Measurements from ENCODE around the gene IGFL1. TPM values are rescaled to one million over a fixed set of nuclear protein-coding genes. Genes with fewer than 3 reads are reported as not detected.
"Not testable (repeated sequence)": the region's sequence is repeated elsewhere in the genome, so short reads cannot be mapped to it uniquely, and the experiment has no call there.

Gene IGFL1
- total and polyA plus RNA-seq, 2 donors (not counting 1 experiment from before 2014, with no cell fraction given) = 0.15 TPM; not detected in 1

GRCh38 chr19:46240693-46241092 is 11.2 kb downstream of the IGFL1 start:
- Histone ChIP-seq H3K4me1 (ENCODE audit: control insufficient read depth in 2 of 2, insufficient read depth in 2 of 2, low read length in 2 of 2) (no peaks in the 10 kb centered on the region), H2AFZ (ENCODE audit: insufficient read depth, low read depth, low read length, poor library complexity, severe bottlenecking) (no peak overlapping the region), H4K20me1 (ENCODE audit: control insufficient read depth, insufficient read depth, low read length, poor library complexity, severe bottlenecking) (no peaks in the 10 kb centered on the region), H3K79me2 (ENCODE audit: control insufficient read depth, insufficient read depth, low read length) (no peaks in the 10 kb centered on the region), H3K36me3 (replicated peaks in 1 of 2; ENCODE audit: control extremely low read depth in 1 of 2, control insufficient read depth in 1 of 2, extremely low read depth in 1 of 2, insufficient read depth in 2 of 2, low read length in 1 of 2) (no peaks in the 10 kb centered on the region), H3K9ac (ENCODE audit: low read length) (no peak overlapping the region), H3K4me3 (ENCODE audit: control extremely low read depth in 1 of 5, extremely low read depth in 1 of 5, insufficient read depth in 1 of 5, low read depth in 2 of 5, low read length in 4 of 5) (no peak overlapping the region), H3K4me2 (replicated peaks; ENCODE audit: low read depth, low read length, poor library complexity, severe bottlenecking) (no peak overlapping the region), H3K27ac (ENCODE audit: low read length in 2 of 2) (no peak overlapping the region), H3K27me3 (replicated peaks in 1 of 4; ENCODE audit: control extremely low read depth in 1 of 4, control insufficient read depth in 3 of 4, insufficient read depth in 4 of 4, low read length in 3 of 4) (peaks cover 0 to 10% (median 5%) of the 10 kb centered on the region in 4 experiments), H3K9me3 (ENCODE audit: control extremely low read depth in 1 of 3, control insufficient read depth in 2 of 3, insufficient read depth in 1 of 3, low read length in 2 of 3) (no peaks in the 10 kb centered on the region)
- CTCF ChIA-PET = interaction anchor here (1.4 kb wide), 1 partner anchor 25 kb away, joined by 4 read pairs; no protein-coding TSS in a partner anchor
- POLR2A ChIA-PET = no interaction called here
- no peak for ATAC-seq (ENCODE audit: low read depth)
- 87% methylated on average over 3 of the region's 4 CpGs for WGBS (ENCODE audit: insufficient coverage)
- no peak for DNase-seq
- Mint-ChIP-seq H3K27ac (no peak overlapping the region), H3K4me1 (no peaks in the 10 kb centered on the region), H3K9me3 (ENCODE audit: insufficient read depth) (no peaks in the 10 kb centered on the region), H3K4me3 (no peak overlapping the region), H3K27me3 (peaks cover 69% of the 10 kb centered on the region)
- intact Hi-C loops (cut with micrococcal nuclease) = no loop called here
- TF ChIP-seq CTCF (IDR thresholded peaks at IDR 0.05) (no peak), EZH2 (IDR thresholded peaks at IDR 0.05; ENCODE audit: borderline replicate concordance, insufficient read depth, low read depth, low read length, poor library complexity, severe bottlenecking) (no peak)

- Histone ChIP-seq H3K27me3 (replicated peaks in 1 of 4; ENCODE audit: control extremely low read depth in 1 of 4, control insufficient read depth in 3 of 4, insufficient read depth in 4 of 4, low read length in 3 of 4) (peaks cover 0 to 12% (median 5%) of the 10 kb centered on the region in 4 experiments), H4K20me1 (ENCODE audit: control insufficient read depth, insufficient read depth, low read length, poor library complexity, severe bottlenecking) (no peaks in the 10 kb centered on the region), H3K36me3 (replicated peaks in 1 of 2; ENCODE audit: control extremely low read depth in 1 of 2, control insufficient read depth in 1 of 2, extremely low read depth in 1 of 2, insufficient read depth in 2 of 2, low read length in 1 of 2) (no peaks in the 10 kb centered on the region), H3K4me1 (ENCODE audit: control insufficient read depth in 2 of 2, insufficient read depth in 2 of 2, low read length in 2 of 2) (no peaks in the 10 kb centered on the region), H3K4me3 (ENCODE audit: control extremely low read depth in 1 of 5, extremely low read depth in 1 of 5, insufficient read depth in 1 of 5, low read depth in 2 of 5, low read length in 4 of 5) (no peak overlapping the region), H3K9ac (ENCODE audit: low read length) (no peak overlapping the region), H2AFZ (ENCODE audit: insufficient read depth, low read depth, low read length, poor library complexity, severe bottlenecking) (no peak overlapping the region), H3K4me2 (replicated peaks; ENCODE audit: low read depth, low read length, poor library complexity, severe bottlenecking) (no peak overlapping the region), H3K27ac (ENCODE audit: low read length in 2 of 2) (no peak overlapping the region), H3K9me3 (ENCODE audit: control extremely low read depth in 1 of 3, control insufficient read depth in 2 of 3, insufficient read depth in 1 of 3, low read length in 2 of 3) (no peaks in the 10 kb centered on the region), H3K79me2 (ENCODE audit: control insufficient read depth, insufficient read depth, low read length) (no peaks in the 10 kb centered on the region)
- no peaks in the 10 kb centered on the region for H3K4me1 Mint-ChIP-seq
- no peak for DNase-seq
- intact Hi-C loops (cut with micrococcal nuclease) = no loop called here
- POLR2A ChIA-PET = no interaction called here
- no peak overlapping the region for H3K4me3 Mint-ChIP-seq
- 20% methylated on average over 1 of the region's 2 CpGs for WGBS (ENCODE audit: insufficient coverage)
- CTCF ChIA-PET = interaction anchor here (1.4 kb wide), 1 partner anchor 24 kb away, joined by 4 read pairs; no protein-coding TSS in a partner anchor
- no peak overlapping the region for H3K27ac Mint-ChIP-seq
- no peak for ATAC-seq (ENCODE audit: low read depth)
- TF ChIP-seq EZH2 (IDR thresholded peaks at IDR 0.05; ENCODE audit: borderline replicate concordance, insufficient read depth, low read depth, low read length, poor library complexity, severe bottlenecking) (no peak), CTCF (IDR thresholded peaks at IDR 0.05) (no peak)
- H3K9me3 Mint-ChIP-seq (ENCODE audit: insufficient read depth) = no peaks in the 10 kb centered on the region
- peaks cover 70% of the 10 kb centered on the region for H3K27me3 Mint-ChIP-seq
These were observed 12.1 kb downstream of the IGFL1 start for GRCh38 chr19:46241626-46242025.

GRCh38 chr19:46243081-46243654 is 13.6 kb downstream of the IGFL1 start:
- POLR2A ChIA-PET; H3K4me3 Mint-ChIP-seq; H2AFZ ChIP-seq (ENCODE audit: insufficient read depth, low read depth, low read length, poor library complexity, severe bottlenecking); DNase-seq; intact Hi-C loops (cut with micrococcal nuclease); H3K9me3 Mint-ChIP-seq (ENCODE audit: insufficient read depth); H3K27ac ChIP-seq (ENCODE audit: low read length in 2 of 2); H3K9ac ChIP-seq (ENCODE audit: low read length); H3K4me3 ChIP-seq (ENCODE audit: control extremely low read depth in 1 of 5, extremely low read depth in 1 of 5, insufficient read depth in 1 of 5, low read depth in 2 of 5, low read length in 4 of 5); H3K79me2 ChIP-seq (ENCODE audit: control insufficient read depth, insufficient read depth, low read length); H3K36me3 ChIP-seq (replicated peaks in 1 of 2; ENCODE audit: control extremely low read depth in 1 of 2, control insufficient read depth in 1 of 2, extremely low read depth in 1 of 2, insufficient read depth in 2 of 2, low read length in 1 of 2); ATAC-seq (ENCODE audit: low read depth); H3K4me1 ChIP-seq (ENCODE audit: control insufficient read depth in 2 of 2, insufficient read depth in 2 of 2, low read length in 2 of 2); H3K4me2 ChIP-seq (replicated peaks; ENCODE audit: low read depth, low read length, poor library complexity, severe bottlenecking); H4K20me1 ChIP-seq (ENCODE audit: control insufficient read depth, insufficient read depth, low read length, poor library complexity, severe bottlenecking); CTCF ChIA-PET; H3K9me3 ChIP-seq (ENCODE audit: control extremely low read depth in 1 of 3, control insufficient read depth in 2 of 3, insufficient read depth in 1 of 3, low read length in 2 of 3); H3K4me1 Mint-ChIP-seq; H3K27ac Mint-ChIP-seq: not testable (repeated sequence)
- H3K27me3 Mint-ChIP-seq = peaks cover 71% of the 10 kb centered on the region
- peaks cover 0 to 13% (median 6%) of the 10 kb centered on the region in 4 experiments for H3K27me3 ChIP-seq (replicated peaks in 1 of 4; ENCODE audit: control extremely low read depth in 1 of 4, control insufficient read depth in 3 of 4, insufficient read depth in 4 of 4, low read length in 3 of 4)
- 90% methylated on average over 5 of the region's 6 CpGs for whole genome bisulfite sequencing (ENCODE audit: insufficient coverage)

All from B cell (primary cell).